ENCODE results near the gene CRYGB.

GRCh38 chr2:208164951-208165755 is 19.2 kb upstream of the CRYGB start:
- TF ChIP-seq CTCF (IDR thresholded peaks at IDR 0.05): no peak
- TF ChIP-seq EZH2 (IDR thresholded peaks at IDR 0.05): no peak
